D721Med (cell line): ENCODE data around the gene RABL2A.
"Not testable (repeated sequence)": the region's sequence is repeated elsewhere in the genome, so short reads cannot be mapped to it uniquely, and the experiment has no call there.

Experiments
- DNase-seq: peaks from one replicate; pipeline ENCODE4 v3.0.0; 2011; ENCODE audit warnings: low spot score; ENCODE audit not compliant: insufficient read length
- FAIRE-seq: peaks from 2 replicates; lab custom pipeline; 2011; peaks lifted over from hg19 to GRCh38; lab: Jason Lieb, UNC
- TF ChIP-seq, protein P1 (sequence below): IDR thresholded peaks from 2 replicates; pipeline ENCODE4 v1.5.1; 2012; ENCODE audit warnings: mild to moderate bottlenecking, control low read depth; ENCODE audit not compliant: insufficient read depth; ENCODE audit errors: missing control alignments

Gene RABL2A

GRCh38 chr2:113626616-113627330 lies at the start of gene RABL2A:
Gene RABL2A, plus strand, starts transcription at chr2:113627266. Its CDS starts 1,341 bp downstream, at chr2:113628607.
- peak; percentile 67 for DNase-seq
- FAIRE-seq: not testable (repeated sequence)

- FAIRE-seq, DNase-seq: not testable (repeated sequence)
Observed at GRCh38 chr2:113578508-113578907, 48.6 kb upstream of the RABL2A start.

DNA sequence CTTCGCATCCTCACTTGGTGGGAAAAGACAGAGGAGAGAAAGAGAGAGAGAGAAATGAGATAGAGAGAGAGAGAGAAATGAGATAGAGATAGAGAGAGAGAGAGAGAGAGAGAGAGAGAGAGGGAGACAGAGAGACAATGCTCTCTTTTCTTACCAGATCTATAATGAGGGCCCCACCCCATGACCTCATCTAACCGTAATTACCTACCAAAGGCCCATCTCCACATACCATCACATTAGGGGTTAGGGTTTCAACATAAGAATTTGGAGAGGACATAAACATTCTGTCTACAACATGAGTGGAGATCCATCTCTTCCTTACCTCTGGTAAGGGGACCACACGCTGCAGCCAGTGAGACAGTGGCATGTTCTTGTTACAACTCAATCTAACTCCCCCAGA lies 44.6 kb upstream of the RABL2A start:
- not testable (repeated sequence) for FAIRE-seq, DNase-seq

GRCh38 chr2:113583521-113584225 lies 43.4 kb upstream of the RABL2A start:
- not testable (repeated sequence) for FAIRE-seq
- peak; percentile 21 for DNase-seq

DNA sequence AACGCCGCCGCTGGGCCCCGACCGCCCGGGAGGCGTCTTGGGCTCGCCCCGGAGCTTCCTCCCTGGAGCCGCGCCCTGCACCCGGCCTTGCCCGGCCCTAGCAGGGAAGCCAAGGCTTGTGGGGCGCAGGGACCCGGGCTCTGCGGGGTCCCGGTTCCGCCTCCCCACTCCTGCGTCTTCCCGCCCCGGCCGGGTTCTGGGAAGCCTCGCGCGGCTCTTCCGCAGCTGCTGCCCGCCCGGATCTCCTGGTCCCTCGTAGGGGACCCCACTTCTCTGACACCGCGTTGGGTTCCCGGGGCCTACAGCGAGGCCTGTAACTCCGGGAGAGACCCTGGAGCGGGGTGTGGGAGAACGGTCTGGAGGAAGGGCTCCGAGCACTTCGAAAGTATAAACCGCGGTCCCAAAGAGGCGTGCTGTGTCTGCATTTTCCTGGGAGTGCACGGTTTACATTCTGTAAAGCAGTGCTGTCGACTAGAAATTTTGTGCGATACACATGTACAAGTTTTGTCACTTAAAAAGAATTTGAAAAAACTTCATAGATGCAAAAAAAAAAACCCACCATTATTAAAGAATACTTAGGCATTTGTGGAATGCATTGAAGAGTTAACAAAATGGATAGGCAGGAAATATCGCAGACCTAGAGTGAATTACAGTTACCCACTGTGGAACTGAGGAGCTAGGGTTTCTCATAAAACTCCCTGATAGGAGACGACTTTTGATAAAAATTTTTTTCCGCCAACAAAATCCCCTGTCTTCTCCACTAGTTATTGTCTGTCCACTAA lies 42.6 kb upstream of the RABL2A start:
- not testable (repeated sequence) for DNase-seq, FAIRE-seq

DNA sequence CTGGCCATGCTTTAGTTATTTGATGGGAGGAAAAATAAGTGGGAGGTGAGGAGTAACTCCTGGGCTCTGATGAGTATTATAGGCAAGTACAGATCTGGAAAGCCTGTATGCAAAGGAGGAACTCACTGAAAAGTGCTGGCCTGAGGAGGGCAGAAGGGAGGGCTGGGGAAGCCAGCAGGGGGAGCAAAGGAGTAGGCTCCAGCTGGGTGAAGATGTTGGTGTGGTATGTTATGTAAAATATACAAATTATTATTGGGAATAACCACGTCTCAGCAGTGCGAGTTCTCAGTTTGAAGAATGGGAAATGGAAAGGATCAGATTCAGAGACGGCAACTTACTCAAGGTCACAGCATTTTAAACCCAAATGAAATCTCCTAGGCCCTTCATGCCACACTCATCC lies 39.9 kb upstream of the RABL2A start:
- peak; percentile 14 for DNase-seq
- FAIRE-seq: not testable (repeated sequence)
- TF ChIP-seq, protein P1, sequence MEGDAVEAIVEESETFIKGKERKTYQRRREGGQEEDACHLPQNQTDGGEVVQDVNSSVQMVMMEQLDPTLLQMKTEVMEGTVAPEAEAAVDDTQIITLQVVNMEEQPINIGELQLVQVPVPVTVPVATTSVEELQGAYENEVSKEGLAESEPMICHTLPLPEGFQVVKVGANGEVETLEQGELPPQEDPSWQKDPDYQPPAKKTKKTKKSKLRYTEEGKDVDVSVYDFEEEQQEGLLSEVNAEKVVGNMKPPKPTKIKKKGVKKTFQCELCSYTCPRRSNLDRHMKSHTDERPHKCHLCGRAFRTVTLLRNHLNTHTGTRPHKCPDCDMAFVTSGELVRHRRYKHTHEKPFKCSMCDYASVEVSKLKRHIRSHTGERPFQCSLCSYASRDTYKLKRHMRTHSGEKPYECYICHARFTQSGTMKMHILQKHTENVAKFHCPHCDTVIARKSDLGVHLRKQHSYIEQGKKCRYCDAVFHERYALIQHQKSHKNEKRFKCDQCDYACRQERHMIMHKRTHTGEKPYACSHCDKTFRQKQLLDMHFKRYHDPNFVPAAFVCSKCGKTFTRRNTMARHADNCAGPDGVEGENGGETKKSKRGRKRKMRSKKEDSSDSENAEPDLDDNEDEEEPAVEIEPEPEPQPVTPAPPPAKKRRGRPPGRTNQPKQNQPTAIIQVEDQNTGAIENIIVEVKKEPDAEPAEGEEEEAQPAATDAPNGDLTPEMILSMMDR: peak; percentile 53

DNA sequence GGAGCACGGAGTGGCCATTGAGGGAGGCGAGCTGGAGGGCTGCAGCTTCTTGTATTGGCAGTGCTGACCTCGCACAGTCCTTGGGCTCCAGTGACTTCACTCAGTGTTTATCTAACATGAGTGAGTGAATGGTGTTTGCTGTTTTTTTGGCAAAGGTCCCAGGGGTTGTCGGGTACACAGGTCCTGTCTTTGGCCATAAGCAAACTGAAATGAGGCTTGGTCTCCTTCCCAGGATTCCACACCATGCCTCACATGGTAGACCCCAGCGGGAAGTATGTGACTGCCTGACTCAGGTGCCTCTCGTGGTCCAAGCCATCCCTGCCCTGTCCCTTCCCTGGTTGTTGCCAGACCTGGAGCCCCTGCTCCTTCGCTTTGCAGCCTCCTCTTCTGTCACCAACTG lies 37.5 kb upstream of the RABL2A start:
- FAIRE-seq, DNase-seq: not testable (repeated sequence)

- FAIRE-seq, DNase-seq: not testable (repeated sequence)
Observed at GRCh38 chr2:113591926-113592325, 35.1 kb upstream of the RABL2A start.

DNA sequence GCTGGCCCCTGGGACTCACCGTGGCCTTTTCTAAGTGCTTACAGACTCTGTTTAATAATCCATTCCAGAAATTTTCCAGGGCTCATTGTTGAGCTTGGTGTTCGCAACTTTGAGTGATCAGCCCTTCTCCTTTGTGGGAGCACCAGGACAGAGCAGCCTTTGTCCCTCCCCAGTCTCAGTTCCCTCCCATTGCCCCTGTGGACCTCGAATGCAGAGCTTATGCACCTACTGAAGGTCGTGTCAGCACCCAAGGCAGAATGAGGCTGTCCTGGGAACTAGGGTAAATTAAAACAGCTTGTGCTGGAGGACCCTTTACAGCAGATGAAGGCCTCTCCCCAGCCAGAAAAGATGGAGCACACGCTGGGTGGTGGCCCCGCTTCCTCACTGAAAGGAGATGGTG lies 33.8 kb upstream of the RABL2A start:
- DNase-seq, FAIRE-seq: not testable (repeated sequence)

DNA sequence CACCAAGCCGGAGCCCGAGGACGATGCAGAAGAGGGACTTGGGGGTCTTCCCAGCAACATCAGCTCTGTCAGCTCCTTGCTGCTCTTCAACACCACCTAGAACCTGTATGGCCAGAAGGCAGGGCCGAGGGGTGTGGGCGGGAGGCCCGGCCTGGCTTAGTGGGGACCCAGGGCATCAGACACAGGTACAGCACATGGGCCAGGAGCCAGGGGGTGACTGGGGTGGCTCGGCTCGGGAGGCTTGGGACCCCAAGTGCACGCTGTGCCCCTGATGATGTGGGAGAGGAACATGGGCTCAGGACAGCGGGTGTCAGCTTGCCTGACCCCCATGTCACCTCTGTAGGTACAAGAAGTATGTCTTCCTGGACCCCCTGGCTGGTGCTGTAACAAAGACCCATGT lies 31.3 kb upstream of the RABL2A start:
- FAIRE-seq, DNase-seq: not testable (repeated sequence)

DNA sequence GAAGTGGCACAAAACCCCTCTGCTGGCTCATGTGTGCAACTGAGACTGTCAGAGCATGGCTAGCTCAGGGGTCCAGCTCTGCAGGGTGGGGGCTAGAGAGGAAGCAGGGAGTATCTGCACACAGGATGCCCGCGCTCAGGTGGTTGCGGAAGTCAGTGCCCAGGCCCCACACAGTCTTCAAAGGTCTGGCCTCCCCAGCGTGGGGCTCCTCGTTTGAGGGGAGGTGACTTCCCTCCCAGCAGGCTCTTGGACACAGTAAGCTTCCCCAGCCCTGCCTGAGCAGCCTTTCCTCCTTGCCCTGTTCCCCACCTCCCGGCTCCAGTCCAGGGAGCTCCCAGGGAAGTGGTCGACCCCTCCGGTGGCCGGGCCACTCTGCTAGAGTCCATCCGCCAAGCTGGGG lies 29.9 kb upstream of the RABL2A start:
- FAIRE-seq, DNase-seq: not testable (repeated sequence)

- TF ChIP-seq, protein P1: peak; percentile 21
- DNase-seq, FAIRE-seq: not testable (repeated sequence)
Observed at GRCh38 chr2:113597572-113597971, 29.5 kb upstream of the RABL2A start.

DNA sequence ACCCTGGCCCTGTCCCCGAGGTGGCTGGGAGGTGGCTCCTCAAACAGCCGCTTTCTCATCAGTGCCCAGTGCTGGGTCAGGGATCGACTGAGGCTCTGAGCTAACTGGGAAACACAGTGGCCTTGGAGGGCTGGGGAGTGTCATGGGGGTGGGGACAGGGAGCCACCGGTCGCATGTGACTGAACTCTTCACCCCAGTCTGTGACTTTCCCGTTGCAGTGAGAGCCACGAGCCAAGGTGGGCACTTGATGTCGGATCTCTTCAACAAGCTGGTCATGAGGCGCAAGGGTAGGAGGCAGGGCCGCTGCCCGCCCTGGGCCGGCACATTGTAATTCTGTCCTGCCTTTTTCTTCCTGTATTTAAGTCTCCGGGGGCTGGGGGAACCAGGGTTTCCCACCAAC lies 28.9 kb upstream of the RABL2A start:
- FAIRE-seq, DNase-seq: not testable (repeated sequence)

DNA sequence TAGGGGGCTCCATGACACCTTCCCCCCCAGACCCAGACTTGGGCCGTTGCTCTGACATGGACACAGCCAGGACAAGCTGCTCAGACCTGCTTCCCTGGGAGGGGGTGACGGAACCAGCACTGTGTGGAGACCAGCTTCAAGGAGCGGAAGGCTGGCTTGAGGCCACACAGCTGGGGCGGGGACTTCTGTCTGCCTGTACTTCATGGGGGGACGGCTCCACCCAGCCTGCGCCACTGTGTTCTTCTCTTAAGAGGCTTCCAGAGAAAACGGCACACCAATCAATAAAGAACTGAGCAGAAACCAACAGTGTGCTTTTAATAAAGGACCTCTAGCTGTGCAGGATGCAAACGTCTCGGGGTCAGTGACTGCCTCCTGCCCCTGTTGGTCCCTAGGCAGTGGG lies 28.3 kb upstream of the RABL2A start:
- DNase-seq, FAIRE-seq: not testable (repeated sequence)

DNA sequence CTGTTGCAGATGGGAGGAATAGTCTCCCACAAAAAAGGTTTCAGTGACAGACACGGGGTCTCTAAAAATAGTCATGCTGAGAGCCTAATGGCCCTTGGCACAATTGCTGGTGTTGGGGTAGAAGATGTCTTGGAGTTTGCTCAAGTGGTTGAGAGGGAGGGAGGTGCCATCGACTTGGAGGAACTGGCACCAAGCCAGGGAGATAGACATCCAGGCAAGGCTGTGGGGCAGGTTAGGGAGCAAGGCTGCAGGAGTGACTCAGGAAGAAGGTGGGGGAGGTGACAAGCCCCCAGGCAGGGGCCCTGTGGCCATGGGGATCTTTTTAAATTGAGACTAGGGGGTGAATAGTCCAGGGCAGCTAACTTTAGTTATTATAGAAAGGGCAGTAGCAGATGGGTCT lies 27.9 kb upstream of the RABL2A start:
- not testable (repeated sequence) for DNase-seq, FAIRE-seq

DNA sequence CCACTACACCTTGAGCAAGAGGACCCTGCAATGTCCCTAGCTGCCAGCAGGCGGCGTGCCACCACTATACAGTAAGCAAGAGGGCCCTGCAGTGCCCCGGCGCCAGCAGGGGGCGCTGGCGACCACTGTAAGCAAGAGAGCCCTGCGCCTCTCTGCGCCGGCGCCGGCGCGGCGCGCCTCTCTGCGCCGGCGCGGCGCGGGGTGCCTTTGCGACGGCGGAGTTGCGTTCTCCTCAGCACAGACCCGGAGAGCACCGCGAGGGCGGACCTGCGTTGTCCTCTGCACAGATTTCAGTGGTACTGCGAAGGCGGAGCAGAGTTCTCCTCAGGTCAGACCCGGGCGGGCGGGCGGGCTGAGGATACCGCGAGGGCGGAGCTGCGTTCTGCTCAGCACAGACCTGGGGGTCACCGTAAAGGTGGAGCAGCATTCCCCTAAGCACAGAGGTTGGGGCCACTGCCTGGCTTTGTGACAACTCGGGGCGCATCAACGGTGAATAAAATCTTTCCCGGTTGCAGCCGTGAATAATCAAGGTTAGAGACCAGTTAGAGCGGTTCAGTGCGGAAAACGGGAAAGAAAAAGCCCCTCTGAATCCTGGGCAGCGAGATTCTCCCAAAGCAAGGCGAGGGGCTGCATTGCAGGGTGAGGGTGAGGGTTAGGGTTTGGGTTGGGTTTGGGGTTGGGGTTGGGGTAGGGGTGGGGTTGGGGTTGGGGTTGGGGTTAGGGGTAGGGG lies 24.9 kb upstream of the RABL2A start:
- DNase-seq, FAIRE-seq: not testable (repeated sequence)
